IPS-11a (cell line): ENCODE results near the gene EEFSEC.

Experiments used
- H3K4me3 ChIP-seq: one replicate; pipeline ENCODE4 v1.5.1; 2013; ENCODE audit warnings: low read depth, low read length, control low read depth

Gene EEFSEC

DNA sequence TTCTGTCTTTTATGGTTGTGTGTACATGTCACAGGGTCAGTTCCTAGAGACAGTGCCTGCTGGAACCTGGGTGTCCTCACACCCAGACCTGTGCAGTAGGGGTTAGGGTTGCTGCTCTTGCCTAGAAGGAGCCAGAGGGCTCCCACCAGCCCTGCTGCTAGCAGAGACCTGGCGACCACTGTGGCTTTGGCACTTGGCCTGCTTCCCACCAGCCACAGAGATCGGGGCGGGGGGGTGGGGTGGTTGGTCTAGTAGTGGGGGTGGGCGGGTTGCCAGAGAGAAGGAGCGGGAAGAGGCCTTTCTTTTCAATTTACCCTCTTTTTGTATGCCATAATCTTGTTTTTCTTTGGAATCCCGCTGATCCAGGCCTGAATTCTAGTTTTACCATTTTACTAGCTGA is 29.4 kb downstream of the EEFSEC start:
- no peak overlapping the region for H3K4me3 ChIP-seq

DNA sequence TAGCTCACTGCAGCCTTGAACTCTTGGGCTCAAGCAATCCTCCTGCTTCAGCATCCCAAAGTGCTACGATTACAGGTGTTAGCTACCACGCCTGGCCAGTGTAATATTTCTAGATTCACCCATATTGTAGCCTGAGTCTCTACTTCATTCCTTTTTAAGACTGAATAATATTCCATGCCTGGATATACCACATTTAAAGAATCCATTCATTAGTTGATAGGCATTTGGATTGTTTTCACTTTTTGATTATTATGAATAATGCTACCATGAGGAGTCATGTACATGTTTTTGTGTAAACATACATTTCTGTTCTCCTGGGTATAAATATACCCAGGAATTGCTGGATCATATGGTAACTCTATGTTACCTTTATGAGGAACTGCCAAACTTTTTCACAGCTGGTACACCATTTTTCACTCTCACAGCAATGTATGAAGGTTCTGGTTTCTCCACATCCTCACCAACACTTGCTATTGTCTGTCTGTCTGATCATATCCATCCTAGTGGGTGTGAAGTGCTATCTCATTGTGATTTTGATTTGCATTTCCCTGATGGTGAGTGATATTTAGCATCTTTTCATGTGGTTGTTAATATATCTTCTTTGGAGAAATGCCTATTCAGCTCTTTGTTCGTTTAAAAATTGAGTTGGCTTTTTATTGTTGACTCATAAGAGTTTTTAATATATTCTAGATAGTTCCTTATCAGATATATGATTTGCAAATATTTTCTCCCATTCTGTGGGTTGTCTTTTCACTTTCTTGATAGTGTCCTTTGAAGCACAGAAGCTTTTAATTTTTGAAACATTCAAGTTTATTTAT is 32.6 kb downstream of the EEFSEC start:
- no peak overlapping the region for H3K4me3 ChIP-seq

DNA sequence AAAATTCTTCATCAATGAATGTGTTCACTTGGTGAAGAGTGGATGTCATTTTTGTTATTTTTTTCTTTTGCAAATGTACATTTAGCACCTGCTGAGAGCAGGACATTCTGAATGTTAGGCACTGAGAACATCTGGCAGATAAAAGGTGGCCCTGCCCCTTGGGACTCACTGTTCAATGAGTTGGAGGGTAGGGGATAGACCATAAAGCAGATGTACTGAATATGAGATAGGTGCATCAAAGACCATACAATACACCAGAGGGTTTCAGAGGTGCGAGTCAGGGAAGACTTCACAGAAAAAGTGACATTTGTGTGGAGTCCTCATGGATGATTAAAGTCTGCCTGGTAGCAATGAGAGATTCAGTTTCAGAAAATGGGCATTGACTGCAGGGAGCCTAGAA is 34.2 kb downstream of the EEFSEC start:
- no peak overlapping the region for H3K4me3 ChIP-seq

DNA sequence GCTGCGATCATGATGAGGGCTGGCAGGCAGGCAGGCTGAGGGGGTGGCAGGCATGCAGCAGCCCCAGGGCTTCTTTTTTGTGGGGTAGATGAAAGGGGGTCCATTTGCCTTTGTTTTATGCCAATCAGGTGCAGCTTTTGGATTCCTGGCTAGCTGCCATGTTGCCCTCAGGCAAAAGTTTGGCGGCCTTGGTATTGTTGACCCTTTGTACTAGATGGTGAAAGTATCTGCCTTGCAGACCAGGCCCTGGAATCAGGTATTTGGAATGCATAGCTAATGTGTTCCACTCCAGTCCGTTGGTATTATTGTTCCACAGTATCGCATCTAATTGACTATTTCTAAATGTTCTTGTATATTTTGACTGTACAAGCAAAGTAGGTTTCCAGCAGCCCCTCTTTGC is 35.0 kb downstream of the EEFSEC start:
- H3K4me3 ChIP-seq, result no peak overlapping the region

DNA sequence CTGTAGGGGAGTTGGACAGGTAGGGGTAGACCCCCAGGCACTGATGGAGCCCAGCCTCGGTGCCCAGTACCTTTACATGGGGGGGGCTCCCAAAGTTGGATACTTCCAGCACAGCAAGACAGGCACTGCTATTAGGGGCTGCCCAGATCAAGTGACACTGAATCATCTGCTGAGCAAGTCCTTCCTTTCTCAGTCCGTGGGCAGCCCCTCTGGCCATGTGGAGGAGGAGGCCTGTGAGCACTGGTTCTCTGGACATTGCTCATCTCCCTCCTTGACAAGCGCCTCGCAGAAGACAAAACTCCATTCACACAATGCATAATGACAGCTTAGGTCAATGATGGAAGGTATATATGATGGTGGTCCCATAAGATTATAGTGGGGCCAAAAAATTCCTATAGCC is 35.7 kb downstream of the EEFSEC start:
- no peak overlapping the region for H3K4me3 ChIP-seq

DNA sequence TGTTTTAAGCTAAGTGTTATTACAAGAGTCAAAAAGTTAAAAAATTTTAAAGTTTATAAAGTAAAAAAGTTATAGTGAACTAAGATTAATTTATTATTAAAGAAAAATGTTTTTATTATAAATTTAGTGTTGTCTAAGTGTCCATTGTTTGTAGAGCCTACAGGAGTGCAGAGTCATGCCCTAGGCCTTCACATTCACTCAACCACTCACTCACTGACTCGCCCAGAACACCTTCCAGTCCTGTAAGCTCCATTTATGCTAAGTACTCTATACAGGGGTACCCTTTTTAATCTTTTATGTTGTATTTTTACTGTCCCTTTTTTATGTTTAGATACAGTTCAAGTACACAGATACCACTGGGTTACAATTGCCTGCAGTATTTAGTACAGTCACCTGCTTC is 37.2 kb downstream of the EEFSEC start:
- no peak overlapping the region for H3K4me3 ChIP-seq

DNA sequence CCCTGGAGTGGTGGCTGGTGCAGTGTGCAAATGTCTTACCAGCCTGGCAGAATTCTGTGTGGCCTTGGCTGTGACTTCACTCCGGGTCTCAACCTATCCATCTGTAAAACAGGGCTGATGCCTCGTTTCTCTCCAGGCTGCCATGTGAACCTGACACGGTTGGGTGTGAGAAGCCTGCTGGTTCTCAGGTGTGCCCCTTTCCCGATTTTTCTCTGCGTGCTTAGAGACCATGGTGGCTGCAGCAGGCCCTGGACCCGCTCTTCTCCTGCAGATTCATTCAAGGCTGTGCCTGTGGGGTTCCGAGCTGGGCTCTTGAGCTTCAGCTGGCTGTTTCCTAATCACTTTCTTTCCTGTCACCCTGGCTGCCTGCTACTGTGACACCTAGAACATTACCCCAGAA is 38.9 kb downstream of the EEFSEC start:
- no peak overlapping the region for H3K4me3 ChIP-seq

DNA sequence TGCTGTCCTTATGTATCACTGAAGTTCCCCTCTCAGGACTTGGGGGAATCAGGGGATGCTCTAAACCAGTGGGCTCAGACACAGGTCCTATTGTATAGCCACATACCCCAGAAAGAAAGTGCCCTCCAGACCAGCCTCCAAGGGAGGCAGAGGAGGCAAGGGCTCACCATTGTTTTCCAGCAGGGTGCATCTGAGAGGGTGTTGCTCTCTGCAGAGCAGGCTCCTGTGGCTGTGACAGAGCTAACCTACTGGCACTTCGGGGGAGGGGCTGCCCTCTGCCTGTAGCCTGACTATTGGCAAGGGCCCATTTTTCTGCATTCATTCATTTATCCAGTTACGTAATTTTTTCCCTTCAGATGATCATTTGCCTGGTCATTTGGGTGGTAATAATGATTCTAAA is 39.9 kb downstream of the EEFSEC start:
- H3K4me3 ChIP-seq, result no peak overlapping the region

DNA sequence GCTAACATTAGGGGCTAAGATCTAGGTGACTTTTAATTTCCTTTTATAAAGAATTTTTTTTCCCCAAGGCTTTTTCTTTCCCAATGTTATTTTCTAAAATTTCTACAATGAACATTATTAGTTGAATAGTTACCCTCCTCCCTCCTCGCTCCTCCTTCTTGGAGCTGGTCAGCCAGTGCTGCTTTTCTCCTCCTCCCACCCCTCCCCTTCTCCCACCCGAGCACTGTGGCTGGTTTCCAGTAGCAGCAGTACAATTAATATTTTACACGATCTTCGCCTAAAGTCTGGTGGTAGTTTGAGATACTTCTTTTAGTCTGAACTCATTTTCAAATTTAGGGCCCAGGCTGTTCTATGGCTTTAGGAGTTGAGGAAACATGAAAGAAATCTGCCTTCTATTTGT is 41.6 kb downstream of the EEFSEC start:
- no peak overlapping the region for H3K4me3 ChIP-seq

DNA sequence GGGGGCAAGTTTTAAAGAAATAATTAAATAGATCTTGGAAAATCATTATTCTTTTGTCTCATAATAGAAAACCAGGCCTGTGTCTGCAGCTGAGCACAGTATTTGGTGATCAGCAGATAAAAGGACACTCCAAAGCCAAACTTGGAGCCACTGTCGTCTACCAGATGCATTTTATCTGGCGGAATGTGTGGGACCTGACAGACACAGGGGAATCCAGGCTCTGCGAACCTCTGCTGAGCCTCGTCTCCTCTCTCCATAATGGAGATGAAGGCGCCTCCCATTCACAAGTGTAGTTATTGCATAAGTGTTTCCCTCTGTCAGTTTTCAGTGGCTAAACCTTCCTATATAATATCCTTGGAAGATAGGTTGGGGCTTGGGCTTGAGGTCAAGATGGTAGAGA is 42.1 kb downstream of the EEFSEC start:
- H3K4me3 ChIP-seq, result no peak overlapping the region

DNA sequence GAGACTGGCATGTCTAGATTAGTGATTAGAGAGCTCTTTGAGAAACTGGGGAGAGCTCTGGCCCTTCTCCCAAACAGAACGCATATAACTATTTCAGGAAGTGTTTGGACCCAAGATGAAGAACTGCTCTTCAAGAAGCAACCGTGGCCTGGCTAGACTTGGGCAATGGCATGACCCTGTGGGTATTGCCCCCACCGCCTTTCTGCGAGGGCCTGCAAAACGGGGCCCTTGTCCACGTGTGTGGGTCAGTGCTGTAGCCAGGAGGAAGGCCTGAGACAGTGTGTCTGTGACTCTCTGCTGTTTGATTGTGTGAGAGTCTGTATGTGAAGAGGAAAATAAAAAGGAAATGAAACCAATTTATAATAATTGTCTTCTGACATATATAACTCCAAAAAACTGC is 42.5 kb downstream of the EEFSEC start:
- H3K4me3 ChIP-seq, result no peak overlapping the region

DNA sequence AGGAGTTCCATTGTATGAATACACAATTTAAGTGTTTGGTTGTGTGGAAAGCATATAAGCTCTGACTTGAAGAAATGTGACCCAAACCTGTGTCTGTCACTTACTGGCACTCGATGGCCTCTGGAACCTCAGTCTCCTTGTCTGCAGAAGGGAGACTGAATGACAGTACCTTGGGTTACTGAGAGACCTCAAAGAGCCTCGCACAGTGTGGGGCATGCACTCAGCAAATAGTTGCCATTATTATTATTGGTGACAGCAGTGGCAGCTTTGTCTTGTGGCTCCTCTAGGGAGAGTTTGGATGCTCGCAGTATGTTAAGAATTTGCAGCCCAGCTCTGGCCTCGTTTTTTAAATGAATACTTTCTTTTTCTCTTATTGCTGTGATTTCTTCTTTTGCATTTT is 43.4 kb downstream of the EEFSEC start:
- H3K4me3 ChIP-seq, result no peak overlapping the region

DNA sequence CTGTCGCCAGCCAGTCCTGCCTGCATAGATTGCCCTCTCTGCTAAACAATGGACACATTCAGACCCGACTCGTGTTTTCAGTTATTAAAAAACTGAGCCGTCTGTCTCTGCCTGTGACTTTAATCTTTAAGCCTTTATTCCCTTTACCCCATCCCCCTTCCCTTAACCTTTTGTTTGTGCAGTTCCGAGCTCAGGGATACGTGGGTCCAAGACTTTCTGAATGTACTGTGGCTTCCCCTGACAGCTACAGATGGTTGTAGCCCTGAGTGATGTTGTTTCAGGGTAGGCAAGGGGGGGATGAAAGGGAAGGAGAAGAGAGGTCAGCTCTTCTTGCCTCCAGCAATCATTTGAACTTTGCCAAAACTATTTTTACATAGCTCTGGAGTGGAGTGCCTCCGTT is 44.6 kb downstream of the EEFSEC start:
- H3K4me3 ChIP-seq, result no peak overlapping the region

DNA sequence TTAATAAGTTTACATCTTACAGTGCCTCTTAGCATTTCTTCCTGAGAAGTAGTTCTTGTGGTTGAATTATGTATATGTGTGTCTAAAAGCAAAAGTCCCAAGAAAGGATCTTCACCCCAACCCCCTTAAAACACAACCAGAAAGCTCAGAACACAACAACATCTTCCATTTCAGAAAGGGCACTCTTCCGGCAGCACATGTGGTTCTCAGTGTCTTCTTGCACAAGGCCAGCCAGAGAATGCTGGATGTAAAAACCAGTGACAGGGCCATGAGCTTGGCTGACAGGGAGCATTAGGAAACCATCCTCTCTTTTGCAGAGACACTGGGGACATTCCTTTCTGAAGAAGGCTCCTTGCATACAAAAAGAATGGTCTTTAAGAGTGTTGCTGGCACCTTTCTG is 45.0 kb downstream of the EEFSEC start:
- no peak overlapping the region for H3K4me3 ChIP-seq

DNA sequence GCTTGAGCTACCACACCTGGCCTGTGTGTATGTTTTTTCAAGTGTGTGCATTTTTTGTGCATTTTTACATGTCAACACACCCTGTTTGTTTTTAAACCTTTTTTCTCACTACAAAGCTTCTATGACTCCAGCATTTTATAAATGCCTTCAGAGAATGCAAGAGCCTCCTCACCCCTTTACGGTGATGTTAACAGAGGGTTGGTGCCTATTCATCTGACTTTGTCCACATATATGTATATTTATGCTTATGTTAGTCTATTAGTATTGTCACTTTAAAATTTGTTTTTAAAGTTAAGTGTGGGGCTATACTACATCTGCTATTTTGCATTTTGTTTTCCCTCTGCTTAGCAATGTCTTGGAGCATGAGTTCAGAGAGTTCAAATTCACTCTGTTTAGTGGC is 45.8 kb downstream of the EEFSEC start:
- no peak overlapping the region for H3K4me3 ChIP-seq

DNA sequence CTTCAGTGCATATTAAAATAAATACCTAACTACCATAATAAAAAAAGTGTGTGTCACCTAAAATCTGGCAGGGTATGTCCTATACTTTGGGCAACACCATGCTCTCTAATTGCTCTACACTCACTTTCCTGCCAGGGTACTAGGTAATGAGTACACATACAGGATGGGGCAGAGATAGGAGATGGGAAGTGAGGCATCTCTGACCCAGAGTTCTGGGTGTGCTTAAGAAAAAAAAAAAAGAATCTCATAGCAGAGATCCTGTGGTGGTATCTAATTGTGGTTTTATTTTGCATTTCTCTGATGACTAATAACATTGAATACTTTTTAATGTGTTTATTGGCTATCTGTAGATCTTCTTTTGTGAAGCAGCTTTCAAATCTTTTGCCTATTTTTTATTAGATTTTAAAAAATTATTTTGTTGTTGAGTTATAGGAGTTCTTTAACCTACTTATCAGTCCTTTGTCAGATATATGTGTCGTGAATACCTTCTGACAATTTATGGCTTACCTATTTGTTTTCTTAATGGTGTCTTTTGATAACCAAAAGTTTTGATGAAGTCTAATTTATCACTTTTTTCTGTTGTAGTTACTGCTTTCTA is 48.0 kb downstream of the EEFSEC start:
- H3K4me3 ChIP-seq, result no peak overlapping the region

DNA sequence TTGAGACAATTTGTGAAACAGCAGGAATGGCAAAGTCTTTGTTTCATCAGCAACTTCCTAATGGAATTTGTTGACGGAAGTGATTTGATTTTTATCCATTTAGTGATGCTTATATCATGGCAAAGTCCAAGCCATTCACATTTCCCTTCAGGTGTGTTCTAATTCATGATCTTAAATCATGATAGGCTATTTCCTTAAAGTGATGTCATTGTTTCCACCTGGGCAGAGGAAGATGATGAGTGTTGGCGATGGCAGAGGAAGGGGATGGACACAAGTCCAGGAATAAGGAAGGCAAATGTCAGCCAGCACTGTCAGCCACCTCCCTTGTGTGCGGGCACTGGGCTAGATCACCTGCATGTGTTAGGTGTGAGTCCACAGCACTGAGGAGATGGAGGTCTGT is 49.9 kb downstream of the EEFSEC start:
- no peak overlapping the region for H3K4me3 ChIP-seq

DNA sequence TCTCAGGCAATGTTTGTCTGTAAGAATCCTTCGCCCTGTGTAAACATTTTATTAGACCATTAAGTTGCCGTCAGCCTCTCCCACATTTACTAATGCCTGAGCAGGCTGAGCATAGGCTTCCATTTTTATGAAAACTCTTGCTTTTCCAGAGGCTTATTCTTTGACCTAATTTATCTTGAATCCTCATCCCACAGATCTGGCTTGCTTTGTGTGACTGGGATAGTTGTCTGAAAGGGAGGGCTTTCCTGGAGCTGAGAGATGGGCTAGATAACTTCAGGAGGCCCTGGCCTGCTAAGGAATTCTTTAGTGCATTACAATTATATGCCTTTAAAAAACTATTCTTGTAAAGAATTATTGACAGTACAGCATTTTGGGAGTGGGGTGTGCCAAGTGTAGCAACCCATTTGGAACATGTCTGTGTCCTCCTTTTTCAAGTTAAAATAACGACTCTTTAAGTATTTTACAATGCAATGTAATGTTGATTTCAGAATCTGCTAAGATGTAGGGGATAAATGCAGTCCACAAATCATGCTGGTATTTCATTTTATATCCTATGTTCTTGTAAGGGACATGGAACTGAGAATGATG is 52.4 kb downstream of the EEFSEC start:
- no peak overlapping the region for H3K4me3 ChIP-seq

DNA sequence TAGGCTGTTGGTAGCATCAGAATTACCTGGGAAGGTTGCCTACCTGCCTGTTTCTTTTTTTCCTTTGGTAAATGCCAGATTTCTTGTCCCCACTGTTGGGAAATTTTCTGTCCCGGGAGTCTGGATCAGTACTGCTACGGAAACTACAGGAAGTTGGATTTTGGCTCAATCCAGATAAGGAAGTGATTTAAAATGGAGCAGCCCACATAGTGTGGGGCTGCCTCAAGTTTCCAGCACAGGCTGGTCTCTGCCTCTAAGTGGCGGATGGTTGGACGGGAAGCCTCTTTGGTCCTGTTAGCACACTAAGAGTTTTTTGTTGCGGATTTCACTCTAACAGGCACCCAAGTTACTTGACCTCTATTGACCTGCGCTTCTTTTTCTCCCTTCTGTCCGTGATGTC is 54.7 kb downstream of the EEFSEC start:
- H3K4me3 ChIP-seq, result no peak overlapping the region

DNA sequence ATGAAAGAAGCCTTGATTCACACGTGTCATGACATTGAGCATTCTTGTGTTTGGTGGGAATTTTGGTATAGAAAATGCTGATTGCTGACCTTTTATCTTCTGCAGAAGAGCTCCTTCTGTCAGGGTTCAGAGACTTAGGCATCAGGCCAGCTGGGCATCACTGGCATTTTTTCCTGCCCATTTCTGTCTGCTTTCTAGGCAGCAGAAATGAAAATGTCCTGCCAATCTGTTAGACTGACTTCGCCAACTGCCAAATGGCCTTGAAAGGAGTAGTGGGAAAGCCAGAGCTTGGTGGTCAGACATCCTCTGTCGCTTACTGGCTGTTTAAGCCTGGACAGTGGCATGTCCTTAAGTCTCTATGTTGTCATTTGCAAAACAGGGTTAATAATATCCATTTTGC is 57.4 kb downstream of the EEFSEC start:
- H3K4me3 ChIP-seq, result no peak overlapping the region

DNA sequence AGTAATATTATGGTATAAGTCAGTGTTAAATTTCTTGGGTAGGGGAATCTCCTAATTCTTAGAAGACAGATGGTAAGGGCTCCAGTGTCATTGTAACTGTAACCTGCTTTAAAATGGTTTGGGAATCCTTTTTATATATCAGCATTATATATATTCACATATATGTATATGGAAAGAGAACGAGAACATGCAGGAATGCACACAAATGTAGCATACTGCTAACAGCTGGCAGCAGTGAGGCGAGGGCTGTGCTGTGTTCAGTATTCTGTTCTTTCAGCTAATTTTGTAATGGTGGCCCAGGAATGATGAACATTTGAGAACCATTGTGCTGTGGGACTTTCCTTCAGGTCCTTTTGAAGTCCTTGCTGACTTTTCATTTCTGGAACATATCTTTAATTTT is 60.8 kb downstream of the EEFSEC start:
- no peak overlapping the region for H3K4me3 ChIP-seq

DNA sequence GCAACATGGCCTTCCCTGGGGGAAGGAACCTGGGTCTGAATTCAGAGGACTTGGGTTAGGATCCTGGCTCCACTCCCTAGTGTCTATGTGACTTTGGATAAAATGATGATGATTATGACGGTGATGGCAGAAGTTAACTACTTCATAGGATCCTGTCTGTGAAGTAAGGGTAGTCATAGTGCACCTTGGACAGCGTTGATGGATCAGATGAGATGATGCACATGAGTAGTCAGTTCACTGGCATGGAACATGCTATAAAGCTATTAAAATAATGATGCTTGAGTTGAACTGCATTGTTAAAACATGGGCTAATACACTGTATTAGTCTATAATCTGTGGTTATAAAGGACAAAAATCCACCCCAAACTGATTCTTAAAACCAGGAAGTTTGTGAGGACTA is 62.0 kb downstream of the EEFSEC start:
- no peak overlapping the region for H3K4me3 ChIP-seq
